ENCODE data around the gene GPR137B.

GPR137B gene

DNA sequence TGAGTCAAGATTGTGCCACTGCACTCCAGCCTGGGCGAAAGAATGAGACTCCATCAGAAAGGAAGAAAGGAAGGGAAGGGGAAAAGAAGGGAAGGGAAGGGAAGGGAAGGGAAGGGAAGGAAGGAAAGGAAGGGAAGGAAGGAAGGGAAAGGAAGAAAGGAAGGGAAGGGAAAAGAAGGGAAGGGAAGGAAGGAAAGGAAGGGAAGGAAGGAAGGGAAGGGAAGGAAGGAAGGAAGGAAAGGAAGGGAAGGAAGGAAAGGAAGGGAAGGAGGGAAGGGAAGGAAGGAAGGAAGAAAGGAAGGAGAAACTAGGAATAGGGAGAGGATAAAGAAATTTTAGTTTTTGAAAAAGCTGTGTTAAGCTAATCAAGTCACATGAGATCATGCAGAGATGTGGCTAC, 44.1 kb upstream of the GPR137B start:
- Histone ChIP-seq H3K9ac (no peak overlapping the region), H2AFZ (no peak overlapping the region), H3K4me3 (ENCODE audit: low read depth, low read length) (no peak overlapping the region), H3K79me2 (no peaks in the 10 kb centered on the region), H3K27ac (no peak overlapping the region), H3K9me3 (ENCODE audit: control insufficient read depth, low read length) (no peaks in the 10 kb centered on the region), H3K4me1 (no peaks in the 10 kb centered on the region), H3K27me3 (ENCODE audit: control insufficient read depth, insufficient read depth, low read length) (no peaks in the 10 kb centered on the region), H3K4me2 (ENCODE audit: low read length) (no peak overlapping the region), H3K36me3 (ENCODE audit: control insufficient read depth, insufficient read depth, low read length) (no peaks in the 10 kb centered on the region)
- TF ChIP-seq, protein P1, sequence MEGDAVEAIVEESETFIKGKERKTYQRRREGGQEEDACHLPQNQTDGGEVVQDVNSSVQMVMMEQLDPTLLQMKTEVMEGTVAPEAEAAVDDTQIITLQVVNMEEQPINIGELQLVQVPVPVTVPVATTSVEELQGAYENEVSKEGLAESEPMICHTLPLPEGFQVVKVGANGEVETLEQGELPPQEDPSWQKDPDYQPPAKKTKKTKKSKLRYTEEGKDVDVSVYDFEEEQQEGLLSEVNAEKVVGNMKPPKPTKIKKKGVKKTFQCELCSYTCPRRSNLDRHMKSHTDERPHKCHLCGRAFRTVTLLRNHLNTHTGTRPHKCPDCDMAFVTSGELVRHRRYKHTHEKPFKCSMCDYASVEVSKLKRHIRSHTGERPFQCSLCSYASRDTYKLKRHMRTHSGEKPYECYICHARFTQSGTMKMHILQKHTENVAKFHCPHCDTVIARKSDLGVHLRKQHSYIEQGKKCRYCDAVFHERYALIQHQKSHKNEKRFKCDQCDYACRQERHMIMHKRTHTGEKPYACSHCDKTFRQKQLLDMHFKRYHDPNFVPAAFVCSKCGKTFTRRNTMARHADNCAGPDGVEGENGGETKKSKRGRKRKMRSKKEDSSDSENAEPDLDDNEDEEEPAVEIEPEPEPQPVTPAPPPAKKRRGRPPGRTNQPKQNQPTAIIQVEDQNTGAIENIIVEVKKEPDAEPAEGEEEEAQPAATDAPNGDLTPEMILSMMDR (IDR thresholded peaks at IDR 0.05): no peak

DNA sequence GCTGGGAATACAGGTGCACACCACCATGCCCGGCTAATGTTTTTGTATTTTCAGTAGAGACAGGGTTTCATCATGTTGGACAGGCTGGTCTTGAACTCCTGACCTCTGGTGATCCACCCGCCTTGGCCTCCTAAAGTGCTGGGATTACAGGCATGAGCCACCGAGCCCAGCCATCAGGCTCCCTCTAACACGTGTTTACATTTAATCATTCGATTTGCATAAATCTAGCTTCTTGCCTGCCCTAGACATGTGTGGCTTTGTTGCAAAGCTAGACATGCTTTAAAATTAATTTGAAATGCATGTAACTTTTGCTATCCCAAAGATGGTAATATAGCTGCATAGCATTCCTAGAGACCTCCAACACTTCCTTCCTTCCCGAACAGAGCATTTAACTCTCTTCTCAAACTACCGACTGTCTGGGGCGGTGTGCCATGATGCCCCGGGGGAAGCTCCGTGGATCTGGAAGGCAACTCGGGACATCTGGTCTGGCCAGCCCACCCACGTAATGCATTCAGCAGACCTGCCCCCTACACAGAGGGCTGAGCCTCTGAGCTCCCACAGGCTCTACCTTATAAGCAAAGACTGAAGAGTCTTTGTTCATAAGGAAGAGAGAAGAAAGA, 42.9 kb upstream of the GPR137B start:
- Histone ChIP-seq H3K9me3 (ENCODE audit: control insufficient read depth, low read length) (no peaks in the 10 kb centered on the region), H3K9ac (no peak overlapping the region), H3K27me3 (ENCODE audit: control insufficient read depth, insufficient read depth, low read length) (no peaks in the 10 kb centered on the region), H3K4me3 (ENCODE audit: low read depth, low read length) (no peak overlapping the region), H3K79me2 (no peaks in the 10 kb centered on the region), H3K36me3 (ENCODE audit: control insufficient read depth, insufficient read depth, low read length) (no peaks in the 10 kb centered on the region), H2AFZ (no peak overlapping the region), H3K4me2 (ENCODE audit: low read length) (no peak overlapping the region), H3K27ac (no peak overlapping the region), H3K4me1 (no peaks in the 10 kb centered on the region)
- TF ChIP-seq, protein P1 (IDR thresholded peaks at IDR 0.05): no peak

DNA sequence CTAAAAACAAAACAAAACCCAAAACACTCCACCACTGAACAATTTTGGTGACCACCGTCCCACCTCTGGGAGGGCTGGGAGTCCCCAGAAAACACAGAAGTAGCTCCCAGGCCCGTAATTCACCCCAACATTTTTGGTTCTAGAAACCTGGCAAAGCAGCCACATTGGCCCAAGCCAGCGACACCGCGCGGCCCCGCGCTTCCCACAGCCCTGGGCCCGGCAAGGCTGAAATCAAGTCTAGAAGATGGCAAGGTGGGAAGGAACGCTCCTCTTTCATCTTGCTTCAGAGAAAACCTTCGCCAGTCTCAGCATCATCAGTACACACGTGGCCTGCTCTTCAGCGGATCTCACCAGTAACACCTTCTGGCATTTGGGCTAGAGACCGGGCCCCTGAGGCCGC, 41.5 kb upstream of the GPR137B start:
- Histone ChIP-seq H3K4me3 (ENCODE audit: low read depth, low read length) (no peak overlapping the region), H3K36me3 (ENCODE audit: control insufficient read depth, insufficient read depth, low read length) (no peaks in the 10 kb centered on the region), H3K9me3 (ENCODE audit: control insufficient read depth, low read length) (no peaks in the 10 kb centered on the region), H2AFZ (no peak overlapping the region), H3K27ac (no peak overlapping the region), H3K79me2 (no peaks in the 10 kb centered on the region), H3K27me3 (ENCODE audit: control insufficient read depth, insufficient read depth, low read length) (no peaks in the 10 kb centered on the region), H3K9ac (no peak overlapping the region), H3K4me2 (ENCODE audit: low read length) (no peak overlapping the region), H3K4me1 (no peaks in the 10 kb centered on the region)
- TF ChIP-seq, protein P1 (IDR thresholded peaks at IDR 0.05): no peak

DNA sequence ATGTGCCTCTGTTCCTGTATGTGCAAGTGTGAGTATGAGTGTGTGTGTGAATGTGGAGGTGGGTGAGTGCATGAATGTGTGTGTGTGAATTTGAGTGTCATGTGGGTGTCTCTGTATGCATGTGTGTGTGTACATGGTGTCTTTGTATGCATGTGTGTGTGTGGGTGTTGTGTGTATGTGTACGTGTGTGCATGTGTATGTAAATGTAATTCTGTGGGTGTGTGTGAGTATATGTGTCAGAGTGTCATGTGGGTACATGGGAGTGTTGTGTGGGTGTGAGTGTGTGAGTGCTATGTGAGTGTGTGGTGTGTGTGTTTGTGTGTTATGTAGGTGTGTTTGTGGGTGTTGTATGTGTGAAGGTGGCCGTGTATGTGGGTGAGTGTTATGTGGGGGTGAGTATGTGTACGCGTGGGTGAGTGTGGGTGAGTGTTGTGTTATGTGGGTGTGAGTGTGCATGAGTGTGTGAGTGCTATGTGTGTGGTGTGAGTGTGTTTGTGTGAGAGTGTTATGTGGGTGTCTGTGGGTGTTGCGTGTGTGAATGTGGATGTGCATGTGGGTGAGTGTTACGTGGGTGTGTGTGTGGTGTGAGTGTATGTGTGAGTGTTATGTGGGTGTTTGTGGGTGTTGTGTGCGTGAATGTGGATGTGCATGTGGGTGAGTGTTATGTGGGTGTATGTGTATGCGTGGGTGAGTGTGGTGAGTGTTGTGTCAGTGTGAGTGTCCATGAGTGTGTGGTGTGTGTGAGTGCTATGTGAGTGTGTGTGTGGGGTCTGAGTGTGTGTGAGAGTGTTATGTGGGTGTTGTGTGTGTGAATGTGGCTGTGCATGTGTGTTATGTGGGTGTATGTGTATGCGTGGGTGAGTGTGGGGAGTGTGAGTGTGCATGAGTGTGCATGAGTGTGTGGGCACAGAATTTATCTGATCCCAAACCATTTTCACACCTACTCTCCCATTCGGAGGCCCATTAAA, 40.8 kb upstream of the GPR137B start:
- TF ChIP-seq, protein P1 (IDR thresholded peaks at IDR 0.05): no peak
- no peak overlapping the region for H3K9ac ChIP-seq
- no peak overlapping the region for H3K27ac ChIP-seq
- no peaks in the 10 kb centered on the region for H3K9me3 ChIP-seq (ENCODE audit: control insufficient read depth, low read length)
- H3K79me2 ChIP-seq: no peaks in the 10 kb centered on the region
- H3K27me3 ChIP-seq (ENCODE audit: control insufficient read depth, insufficient read depth, low read length): no peaks in the 10 kb centered on the region
- no peak overlapping the region for H2AFZ ChIP-seq
- no peak overlapping the region for H3K4me2 ChIP-seq (ENCODE audit: low read length)
- H3K36me3 ChIP-seq (ENCODE audit: control insufficient read depth, insufficient read depth, low read length): no peaks in the 10 kb centered on the region
- no peaks in the 10 kb centered on the region for H3K4me1 ChIP-seq
- no peak overlapping the region for H3K4me3 ChIP-seq (ENCODE audit: low read depth, low read length)
